ENCODE results near the gene ANKRD55.

GRCh38 chr5:56152437-56152836 is 80.7 kb downstream of the ANKRD55 start:
- TF ChIP-seq POLR2AphosphoS5 (IDR thresholded peaks at IDR 0.05; ENCODE audit: insufficient read depth, low read depth, low read length) (no peak), CTCF (IDR thresholded peaks at IDR 0.05; ENCODE audit: extremely low read depth in 1 of 2, insufficient read depth in 1 of 2, low read depth in 1 of 2, low read length in 2 of 2) (no peak), MYC (IDR thresholded peaks at IDR 0.05; ENCODE audit: low read depth, low read length) (no peak), EZH2 (IDR thresholded peaks at IDR 0.05; ENCODE audit: borderline replicate concordance, low read depth, low read length, severe bottlenecking) (no peak), MAX (IDR thresholded peaks at IDR 0.05; ENCODE audit: insufficient read depth, insufficient read length) (no peak), POLR2A (IDR thresholded peaks at IDR 0.05; ENCODE audit: low read depth, low read length) (no peak), FOS (IDR thresholded peaks at IDR 0.05; ENCODE audit: borderline replicate concordance, insufficient read depth, low read length) (no peak)

All from endothelial cell of umbilical vein (primary cell).